Hypothalamus (tissue), 51 donors: ENCODE measurements around the gene TCP11L2.

ENCODE experiments used
- DNase-seq, 51 donors: peaks; one replicate each; lab custom pipeline; 2025; lab: John Stamatoyannopoulos, UW

Gene TCP11L2

DNA sequence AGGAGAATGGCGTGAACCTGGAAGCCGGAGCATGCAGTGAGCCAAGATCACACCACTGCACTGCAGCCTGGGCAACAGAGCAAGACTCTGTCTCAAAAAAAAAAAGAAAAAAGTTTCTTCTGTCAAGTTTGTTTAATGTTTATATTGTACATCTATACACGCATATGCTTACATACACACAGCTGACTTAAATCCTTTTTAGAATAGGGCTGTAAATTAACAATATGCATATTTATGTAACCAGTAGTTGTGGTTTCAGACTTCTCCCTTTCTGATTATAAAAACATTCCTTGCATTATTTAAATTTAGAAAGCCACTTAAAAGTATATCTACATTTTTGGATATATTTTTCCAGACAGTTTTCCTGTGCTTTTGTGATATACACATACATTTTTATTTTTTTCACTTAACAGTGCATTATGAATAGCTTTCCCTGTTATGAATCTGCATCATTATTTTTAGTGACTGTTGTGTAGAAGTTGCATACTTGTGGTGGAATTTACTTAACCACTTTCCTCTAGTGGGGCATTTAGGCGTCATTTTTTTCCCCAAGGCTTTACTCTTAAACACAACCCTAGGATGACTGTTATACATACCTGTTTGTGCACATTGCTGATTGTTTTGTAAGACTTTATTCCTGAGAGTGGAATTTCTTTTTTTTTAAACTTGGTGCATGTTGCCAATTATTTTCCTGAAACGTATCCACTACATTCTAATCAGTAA is 84.4 kb downstream of the TCP11L2 start:
- DNase-seq, result no peak

DNA sequence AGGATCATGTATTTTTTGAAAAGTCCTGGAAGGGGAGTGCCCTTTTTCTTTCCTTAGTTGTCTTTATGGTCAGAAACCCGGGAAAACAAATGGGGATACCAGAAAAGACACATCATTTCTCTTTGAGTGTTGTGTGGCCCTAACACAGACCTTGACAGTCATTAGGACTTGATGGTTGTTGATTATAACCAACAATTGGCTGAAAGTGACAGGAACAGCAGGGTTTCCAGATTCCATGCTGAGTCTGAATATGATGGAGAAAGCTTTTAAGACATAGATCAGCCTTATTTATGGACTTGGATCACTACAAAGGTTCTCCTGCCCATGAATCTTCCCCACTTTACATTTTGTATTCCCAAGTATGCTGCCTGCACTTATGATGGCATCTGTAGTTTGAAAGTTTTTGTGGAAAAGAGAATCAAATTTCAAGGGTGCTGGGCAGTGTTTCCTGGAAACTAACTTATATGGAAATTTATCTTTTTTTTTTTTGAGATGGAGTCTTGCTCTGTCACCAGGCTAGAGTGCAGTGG is 85.4 kb downstream of the TCP11L2 start:
- DNase-seq, result no peak

DNA sequence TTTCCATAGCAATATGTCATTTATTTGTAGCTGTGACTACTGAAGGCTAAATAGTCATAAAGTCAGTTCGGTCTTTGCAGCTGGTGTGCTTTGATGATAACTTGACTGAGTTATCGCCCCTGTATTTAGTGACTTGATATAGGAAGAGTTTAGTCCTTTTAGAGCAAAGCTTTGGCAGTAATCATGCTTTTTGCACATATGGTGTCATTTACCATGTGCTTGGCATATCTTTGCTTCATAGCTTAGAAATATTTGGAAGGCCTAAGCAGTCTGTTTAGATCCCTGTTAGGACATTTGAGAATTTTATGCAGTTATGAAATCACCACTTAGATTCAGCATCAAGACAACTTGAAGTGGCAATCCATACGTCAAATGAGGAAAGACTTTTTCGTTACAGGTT is 86.6 kb downstream of the TCP11L2 start:
- DNase-seq, result no peak

DNA sequence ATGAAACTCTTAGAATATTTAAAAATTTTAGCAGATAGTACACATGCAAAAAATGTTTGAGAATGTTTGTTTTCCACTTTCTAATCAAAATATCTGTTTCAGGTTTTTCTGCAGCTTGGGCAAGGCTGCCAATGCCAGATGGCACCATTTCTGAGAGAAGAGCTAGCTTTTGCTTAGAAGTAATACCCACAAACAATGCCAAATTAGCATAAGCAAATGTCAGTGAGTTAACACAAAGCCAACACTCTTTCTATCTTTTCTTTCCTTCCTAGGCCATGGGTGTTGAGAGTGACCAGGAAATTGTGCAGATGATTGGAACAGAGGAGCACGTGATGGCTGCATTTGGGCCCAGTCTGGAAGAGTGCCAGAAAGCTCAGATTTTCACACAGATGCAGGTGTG is 90.2 kb downstream of the TCP11L2 start:
- DNase-seq, result no peak
